Smooth muscle cell (in vitro differentiated cells): ENCODE data around the gene KIFC3. TPM values are rescaled to one million over a fixed set of nuclear protein-coding genes. Genes with fewer than 3 reads are reported as not detected.

ENCODE experiments used
- DNase-seq: peaks from one replicate; lab custom pipeline; 2025; ENCODE audit not compliant: unreplicated experiment; lab: John Stamatoyannopoulos, UW
- H2AFZ ChIP-seq: fragments of 200-600 bp; sonication (generic); 2 replicates; pipeline ENCODE4 v1.6.0; 2016; ENCODE audit warnings: antibody characterized with exemption, low read depth, mild to moderate bottlenecking
- H3F3A ChIP-seq: fragments of 200-600 bp; sonication (generic); 2 replicates; pipeline ENCODE4 v1.6.0; 2017; ENCODE audit warnings: antibody characterized with exemption, low read depth
- H3K27ac ChIP-seq: fragments of 200-600 bp; sonication (generic); 2 replicates; pipeline ENCODE4 v1.5.1; 2016; ENCODE audit warnings: low read depth, mild to moderate bottlenecking
- H3K27me3 ChIP-seq: fragments of 200-600 bp; sonication (generic); 2 replicates; pipeline ENCODE4 v1.6.1; 2016; ENCODE audit warnings: low read depth, mild to moderate bottlenecking
- H3K36me3 ChIP-seq: fragments of 200-600 bp; sonication (generic); 2 replicates; pipeline ENCODE4 v1.5.1; 2016; ENCODE audit warnings: low read depth
- H3K4me1 ChIP-seq: fragments of 200-600 bp; sonication (generic); 2 replicates; pipeline ENCODE4 v1.5.1; 2016; ENCODE audit warnings: low read depth
- H3K4me2 ChIP-seq: fragments of 200-600 bp; sonication (generic); 2 replicates; pipeline ENCODE4 v1.6.0; 2016; ENCODE audit warnings: mild to moderate bottlenecking
- H3K4me3 ChIP-seq: fragments of 200-600 bp; sonication (generic); 2 replicates; pipeline ENCODE4 v1.5.1; 2016; ENCODE audit warnings: mild to moderate bottlenecking
- H3K79me2 ChIP-seq: fragments of 200-600 bp; sonication (generic); 2 replicates; pipeline ENCODE4 v1.6.0; 2016; ENCODE audit warnings: low read depth, mild to moderate bottlenecking
- H3K9ac ChIP-seq: fragments of 200-600 bp; sonication (generic); 2 replicates; pipeline ENCODE4 v1.6.0; 2016; ENCODE audit warnings: low read depth
- H3K9me3 ChIP-seq: fragments of 200-600 bp; sonication (generic); replicated peaks from 2 replicates; pipeline ENCODE4 v1.5.1; 2016; ENCODE audit warnings: low read depth
- H4K20me1 ChIP-seq: fragments of 200-600 bp; sonication (generic); 2 replicates; pipeline ENCODE4 v1.6.0; 2016; ENCODE audit warnings: low read depth
- CTCF ChIP-seq: fragments of 200-600 bp; sonication (generic); IDR thresholded peaks from 2 replicates; pipeline ENCODE4 v1.5.1; 2017; ENCODE audit warnings: borderline replicate concordance, mild to moderate bottlenecking, antibody characterized with exemption; ENCODE audit not compliant: insufficient read depth, poor library complexity, severe bottlenecking
- WGBS: methylation state at CpG from one replicate; pipeline ENCODE4 v1.1.7; 2016; ENCODE audit warnings: low lambda C conversion rate; 5-methylcytosine and 5-hydroxymethylcytosine counted together
- polyA plus RNA-seq: library from polyadenylated mRNA; unstranded; fragments of >200 nt; fragmentation: Nextera tagmentation; extraction: Ambion mirVana; gene quantifications from 2 replicates; pipeline ENCODE4 v1.2.1, GENCODE V29; 2016
- total RNA-seq: library from RNA; depleted of rRNA; stranded (reverse); fragments of >200 nt; gene quantifications from 2 replicates; pipeline ENCODE4 v1.2.3, GENCODE V29; 2014

KIFC3 gene
- total and polyA plus RNA-seq, 2 experiments from 2014 or later = 30.6 to 50.2 TPM

- no peak for TF ChIP-seq CTCF
- DNase-seq = no peak
- 72% methylated on average over 4 of the region's 4 CpGs for WGBS
Observed at GRCh38 chr16:57727610-57728009, 74.7 kb downstream of the KIFC3 start.

GRCh38 chr16:57726433-57726947 is 75.8 kb downstream of the KIFC3 start:
- Histone ChIP-seq H3K27ac (no peak overlapping the region), H3K27me3 (no peaks in the 10 kb centered on the region), H3K79me2 (no peaks in the 10 kb centered on the region), H3K4me2 (no peak overlapping the region), H3K36me3 (no peaks in the 10 kb centered on the region), H3F3A (no peaks in the 10 kb centered on the region), H3K9me3 (no peaks in the 10 kb centered on the region), H3K4me1 (no peaks in the 10 kb centered on the region), H4K20me1 (no peaks in the 10 kb centered on the region), H3K9ac (no peak overlapping the region), H3K4me3 (no peak overlapping the region), H2AFZ (no peak overlapping the region)
- TF ChIP-seq CTCF = no peak
- WGBS = 89% methylated on average over 7 of the region's 7 CpGs
- no peak for DNase-seq

More at GRCh38 chr16:57727610-57728009, 74.7 kb downstream of the KIFC3 start:
- Histone ChIP-seq H3K27me3 (no peaks in the 10 kb centered on the region), H3K9ac (no peak overlapping the region), H3K36me3 (no peaks in the 10 kb centered on the region), H2AFZ (no peak overlapping the region), H3K9me3 (no peaks in the 10 kb centered on the region), H3K4me2 (no peak overlapping the region), H3K4me3 (no peak overlapping the region), H4K20me1 (no peaks in the 10 kb centered on the region), H3F3A (no peaks in the 10 kb centered on the region), H3K79me2 (no peaks in the 10 kb centered on the region), H3K4me1 (no peaks in the 10 kb centered on the region), H3K27ac (no peak overlapping the region)

- WGBS = 90% methylated on average over 30 of the region's 30 CpGs
- H3K36me3 ChIP-seq = no peaks in the 10 kb centered on the region
- TF ChIP-seq CTCF = no peak
Observed at GRCh38 chr16:57725976-57726375, 76.3 kb downstream of the KIFC3 start.

DNA sequence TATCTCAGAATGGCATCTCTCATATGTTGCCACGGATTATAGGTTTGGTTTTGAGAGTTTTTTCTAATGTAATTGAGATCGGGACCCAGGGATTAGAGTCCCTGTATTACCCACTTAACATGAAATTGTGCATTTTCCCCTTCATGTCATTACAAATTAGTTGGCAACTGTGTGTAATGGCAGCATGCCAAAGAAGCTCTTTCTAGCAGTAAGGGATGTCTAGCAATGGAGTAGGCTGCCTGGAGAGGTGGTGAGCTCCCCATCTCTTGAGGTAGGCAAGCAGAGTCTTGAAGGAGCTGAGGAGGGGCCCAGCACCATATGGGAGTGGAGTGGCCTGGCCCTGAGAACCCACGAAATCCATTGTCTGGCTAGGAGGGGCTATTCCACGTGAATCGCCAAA is 76.7 kb downstream of the KIFC3 start:
- Histone ChIP-seq H3K9me3 (no peaks in the 10 kb centered on the region), H3K9ac (no peak overlapping the region), H3K4me3 (no peak overlapping the region), H3K4me1 (no peaks in the 10 kb centered on the region), H2AFZ (no peak overlapping the region), H4K20me1 (no peaks in the 10 kb centered on the region), H3K27me3 (no peaks in the 10 kb centered on the region), H3K79me2 (no peaks in the 10 kb centered on the region), H3F3A (no peaks in the 10 kb centered on the region), H3K4me2 (no peak overlapping the region), H3K27ac (no peak overlapping the region), H3K36me3 (no peaks in the 10 kb centered on the region)
- WGBS = 78% methylated on average over 5 of the region's 5 CpGs
- TF ChIP-seq CTCF = no peak
- no peak for DNase-seq

More at GRCh38 chr16:57725976-57726375, 76.3 kb downstream of the KIFC3 start:
- H4K20me1 ChIP-seq = no peaks in the 10 kb centered on the region
- no peak overlapping the region for H2AFZ ChIP-seq
- no peaks in the 10 kb centered on the region for H3K79me2 ChIP-seq
- no peak overlapping the region for H3K4me2 ChIP-seq
- H3K9ac ChIP-seq = no peak overlapping the region
- H3K9me3 ChIP-seq = no peaks in the 10 kb centered on the region
- no peak for DNase-seq
- no peak overlapping the region for H3K27ac ChIP-seq
- H3F3A ChIP-seq = no peaks in the 10 kb centered on the region
- no peak overlapping the region for H3K4me3 ChIP-seq
- no peaks in the 10 kb centered on the region for H3K27me3 ChIP-seq
- no peaks in the 10 kb centered on the region for H3K4me1 ChIP-seq
